Prostate gland (tissue), 2 donors: ENCODE results near the gene ANG.

Experiments used
- CTCF ChIP-seq, 4 experiments: fragments of 200-600 bp in 2 of 4; fragments of 450-650 bp in 2 of 4; sonication (generic) in 2 of 4; IDR thresholded peaks; 1 replicate in 3 of 4; 2 replicates in 1 of 4; pipeline ENCODE4 v1.5.1; 2016 to 2019; ENCODE audit warnings: antibody characterized with exemption in 4 of 4, mild to moderate bottlenecking in 2 of 4, moderate library complexity in 2 of 4
- POLR2A ChIP-seq: fragments of 450-650 bp; IDR thresholded peaks from one replicate; pipeline ENCODE4 v1.6.1; 2016; ENCODE audit warnings: antibody characterized with exemption, mild to moderate bottlenecking
- POLR2AphosphoS5 ChIP-seq: sonication (generic); formaldehyde crosslinking; IDR thresholded peaks from one replicate; pipeline ENCODE4 v1.6.1; 2017; ENCODE audit warnings: antibody characterized with exemption

- TF ChIP-seq CTCF (IDR thresholded peaks at IDR 0.05) (no peak), POLR2A (no peak), POLR2AphosphoS5 (no peak)
Observed at GRCh38 chr14:20667957-20668356, 20.6 kb upstream of the ANG start.
